NT2/D1 (cell line): ENCODE measurements around the gene PTPRT.
A peak's percentile ranks its signal among the peaks of the same experiment; 100 is the strongest.

Experiments used
- DNase-seq: peaks from one replicate; pipeline ENCODE4 v3.0.0-alpha.2; 2011; ENCODE audit warnings: low read depth, low spot score
- H3K27me3 ChIP-seq: 2 replicates; pipeline ENCODE4 v1.6.0; 2011; ENCODE audit warnings: mild to moderate bottlenecking; ENCODE audit not compliant: insufficient read length, insufficient read depth
- H3K36me3 ChIP-seq: 2 replicates; pipeline ENCODE4 v1.6.1; 2011; ENCODE audit warnings: mild to moderate bottlenecking, low read length, mixed read lengths; ENCODE audit not compliant: insufficient read depth, insufficient read length
- H3K4me1 ChIP-seq: 2 replicates; pipeline ENCODE4 v1.5.1; 2011; ENCODE audit not compliant: insufficient read depth, insufficient read length
- H3K4me3 ChIP-seq: 2 replicates; pipeline ENCODE4 v1.5.1; 2011; ENCODE audit warnings: low read depth; ENCODE audit not compliant: insufficient read length
- H3K9ac ChIP-seq: 2 replicates; pipeline ENCODE4 v1.6.0; 2011; ENCODE audit warnings: low read depth; ENCODE audit not compliant: insufficient read length
- H3K9me3 ChIP-seq: 2 replicates; pipeline ENCODE4 v1.5.1; 2011; ENCODE audit warnings: mild to moderate bottlenecking, low read length; ENCODE audit not compliant: insufficient read depth
- SUZ12 ChIP-seq: IDR thresholded peaks from 2 replicates; pipeline ENCODE4 v1.6.1; 2011; ENCODE audit not compliant: insufficient read length, insufficient read depth; ENCODE audit errors: extremely low read depth
- YY1 ChIP-seq: IDR thresholded peaks from 2 replicates; pipeline ENCODE4 v1.6.1; 2011; ENCODE audit not compliant: insufficient read length, insufficient read depth
- ZNF274 ChIP-seq: IDR thresholded peaks from 2 replicates; pipeline ENCODE4 v1.6.1; 2011; ENCODE audit warnings: mild to moderate bottlenecking, low read depth, low read length

PTPRT gene

GRCh38 chr20:43123180-43123579 lies 66.5 kb downstream of the PTPRT start:
- Histone ChIP-seq H3K27me3 (no peaks in the 10 kb centered on the region), H3K4me3 (no peak overlapping the region), H3K4me1 (no peaks in the 10 kb centered on the region), H3K9me3 (no peaks in the 10 kb centered on the region), H3K9ac (no peak overlapping the region), H3K36me3 (no peaks in the 10 kb centered on the region)
- TF ChIP-seq ZNF274 (no peak), SUZ12 (no peak), YY1 (no peak)
- DNase-seq = no peak

DNA sequence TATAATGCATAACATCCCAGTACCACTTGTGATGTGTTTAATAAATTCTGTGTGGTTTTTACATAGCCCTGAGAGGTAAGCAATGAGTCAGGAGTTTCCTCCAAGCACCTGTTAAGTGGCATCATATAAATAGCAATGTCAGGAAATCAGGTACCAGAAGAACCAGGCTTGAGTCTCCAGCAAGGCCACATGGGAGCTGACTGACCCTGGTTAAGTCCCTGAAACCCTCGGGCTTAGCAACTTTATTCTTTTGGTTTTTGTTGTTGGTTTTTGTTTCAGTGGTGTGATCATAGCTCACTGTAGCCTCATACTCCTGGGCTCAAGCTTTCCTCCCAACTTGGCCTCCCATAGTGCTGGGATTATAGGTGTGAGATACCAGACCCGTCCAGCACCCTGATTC lies 70.0 kb downstream of the PTPRT start:
- Histone ChIP-seq H3K9me3 (no peaks in the 10 kb centered on the region), H3K4me3 (no peak overlapping the region), H3K4me1 (no peaks in the 10 kb centered on the region), H3K27me3 (no peaks in the 10 kb centered on the region), H3K9ac (no peak overlapping the region), H3K36me3 (no peaks in the 10 kb centered on the region)
- DNase-seq = no peak
- TF ChIP-seq YY1 (no peak), SUZ12 (no peak), ZNF274 (no peak)

DNA sequence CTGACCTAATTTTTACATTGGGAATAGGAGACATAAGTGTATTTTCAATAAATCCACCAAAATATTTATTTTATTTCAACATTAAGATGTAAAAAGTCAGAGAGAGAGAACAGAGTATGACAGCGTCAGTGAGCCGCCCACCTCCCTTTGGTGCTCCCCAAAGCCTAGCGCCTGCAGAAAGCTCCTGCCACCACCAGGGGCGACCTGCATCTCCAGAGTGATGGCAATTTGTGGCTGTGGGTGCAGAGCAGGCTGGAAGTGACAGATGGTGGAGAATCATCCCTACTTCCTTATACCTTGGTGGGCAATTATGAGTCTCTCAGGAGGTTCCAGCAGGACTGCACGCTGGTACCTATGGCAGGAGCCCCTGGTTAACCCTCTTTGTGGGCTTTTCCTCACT lies 87.3 kb downstream of the PTPRT start:
- H3K36me3 ChIP-seq = no peaks in the 10 kb centered on the region

DNA sequence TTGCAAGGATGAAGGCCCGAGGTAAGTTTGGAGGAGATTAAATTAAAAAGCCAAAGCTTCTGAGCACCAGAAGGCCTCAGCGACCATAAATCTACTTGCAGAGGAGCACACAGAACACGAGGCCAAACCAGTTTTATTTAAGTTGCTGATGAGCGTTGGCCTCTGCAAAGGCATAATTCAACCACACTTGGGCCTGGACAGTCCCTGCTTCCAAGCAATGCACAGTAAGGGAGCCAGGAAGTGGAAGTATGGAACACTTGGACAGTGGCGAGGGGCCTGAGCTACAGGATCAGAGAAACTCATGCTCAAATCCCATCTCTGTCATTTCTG lies 92.8 kb downstream of the PTPRT start:
- peaks cover 9% of the 10 kb centered on the region; the same call in 1 of the 2 replicates for H3K9me3 ChIP-seq
- no peak for DNase-seq
- no peak overlapping the region for H3K9ac ChIP-seq
- peaks cover 5% of the 10 kb centered on the region for H3K4me1 ChIP-seq
- H3K4me3 ChIP-seq = no peak overlapping the region
- H3K27me3 ChIP-seq = no peaks in the 10 kb centered on the region
- TF ChIP-seq SUZ12 (no peak), YY1 (no peak), ZNF274 (no peak)
- no peaks in the 10 kb centered on the region for H3K36me3 ChIP-seq

More for the DNA sequence above, 87.3 kb downstream of the PTPRT start:
- Histone ChIP-seq H3K4me1 (no peaks in the 10 kb centered on the region), H3K9me3 (no peaks in the 10 kb centered on the region), H3K9ac (no peak overlapping the region), H3K27me3 (no peaks in the 10 kb centered on the region), H3K4me3 (no peak overlapping the region)
- DNase-seq = peak; percentile 32
- TF ChIP-seq YY1 (no peak), SUZ12 (no peak), ZNF274 (no peak)

DNA sequence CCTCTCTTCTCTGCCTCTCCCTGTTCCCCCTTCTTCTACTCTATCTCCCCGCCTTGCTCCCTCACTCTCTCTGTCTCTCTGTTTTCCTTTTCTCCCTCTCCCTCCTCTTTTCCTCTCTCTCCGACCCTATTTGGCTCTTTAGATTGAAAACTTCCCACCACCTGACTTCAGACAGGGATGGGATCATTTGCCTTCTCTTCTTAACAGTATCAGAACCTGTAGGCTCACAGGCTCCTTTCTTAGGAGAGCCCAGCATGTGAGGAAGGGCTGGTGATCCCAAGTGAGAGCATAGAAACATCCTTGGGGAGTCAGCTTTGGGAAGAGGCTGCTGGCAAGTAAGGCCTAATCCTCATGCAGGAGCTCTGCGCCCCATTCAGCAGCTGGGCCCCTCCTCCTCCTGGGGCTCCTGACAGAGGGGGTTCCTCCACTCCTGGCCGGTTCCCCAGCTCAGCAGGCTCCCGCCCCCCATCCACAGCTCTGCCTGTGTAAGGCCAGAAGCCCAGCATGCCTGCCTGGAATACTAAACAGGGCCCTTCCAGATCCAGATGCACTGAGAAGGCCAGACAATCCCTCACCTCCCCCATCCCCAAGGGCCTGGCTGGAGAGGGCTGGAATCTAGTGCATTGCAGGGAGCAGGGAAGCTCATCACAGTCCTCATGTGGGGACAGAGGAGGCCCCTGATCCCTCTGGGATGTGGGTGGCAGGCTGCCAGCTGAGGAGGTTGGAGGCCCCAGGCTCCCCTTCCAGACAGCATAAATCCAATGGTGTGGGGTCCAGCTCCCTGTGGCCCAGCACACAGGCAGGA lies 93.4 kb downstream of the PTPRT start:
- peak; percentile 18 for DNase-seq
- peaks cover 5% of the 10 kb centered on the region for H3K4me1 ChIP-seq
- peak overlapping the region; percentile 36 for H3K9ac ChIP-seq

GRCh38 chr20:43095034-43095433 lies 94.7 kb downstream of the PTPRT start:
- H3K36me3 ChIP-seq = no peaks in the 10 kb centered on the region
- H3K9ac ChIP-seq = no peak overlapping the region
- H3K4me1 ChIP-seq = peaks cover 5% of the 10 kb centered on the region
- no peak for DNase-seq
- no peaks in the 10 kb centered on the region for H3K27me3 ChIP-seq
- TF ChIP-seq ZNF274 (no peak), YY1 (no peak), SUZ12 (no peak)
- H3K9me3 ChIP-seq = peaks cover 9% of the 10 kb centered on the region; the same call in 1 of the 2 replicates
- H3K4me3 ChIP-seq = no peak overlapping the region

More for the DNA sequence above, 93.4 kb downstream of the PTPRT start:
- peaks cover 9% of the 10 kb centered on the region; the same call in 1 of the 2 replicates for H3K9me3 ChIP-seq
- H3K36me3 ChIP-seq = no peaks in the 10 kb centered on the region
- no peaks in the 10 kb centered on the region for H3K27me3 ChIP-seq
- H3K4me3 ChIP-seq = no peak overlapping the region
- no peak for TF ChIP-seq ZNF274
- no peak for TF ChIP-seq YY1
- TF ChIP-seq SUZ12 = no peak

DNA sequence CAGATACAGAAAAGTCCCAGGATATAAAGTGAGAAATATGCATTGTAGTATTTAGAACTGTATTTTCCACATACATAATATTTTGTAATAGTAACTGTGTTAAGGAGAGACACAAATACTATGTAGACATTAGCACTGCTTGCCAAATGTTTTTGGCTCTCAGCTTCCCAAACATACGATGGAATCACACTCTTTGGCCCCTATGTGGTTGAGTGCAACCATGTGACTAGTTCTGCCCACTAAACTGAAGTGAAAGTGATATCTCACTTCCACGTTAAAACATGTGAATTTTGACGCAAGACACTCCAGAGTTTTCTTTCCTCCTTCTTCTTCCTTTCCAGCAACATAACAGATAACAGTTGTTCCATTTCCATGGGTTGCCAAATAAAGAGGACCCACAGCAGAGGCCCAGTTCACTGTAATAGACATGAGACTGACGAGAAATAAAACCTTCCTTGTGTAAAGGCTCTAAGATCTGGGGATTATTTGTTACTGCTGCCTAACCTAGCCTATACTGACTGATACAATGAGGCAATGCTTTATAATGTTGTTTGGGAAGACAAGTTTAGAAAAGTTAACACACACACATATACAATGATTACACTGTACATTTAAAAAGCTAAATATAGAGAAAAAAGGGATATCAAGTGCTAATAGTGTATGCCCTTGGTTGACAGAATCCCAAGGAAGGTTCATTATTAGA lies 97.2 kb downstream of the PTPRT start:
- H3K36me3 ChIP-seq = no peaks in the 10 kb centered on the region
- H3K27me3 ChIP-seq = no peaks in the 10 kb centered on the region
- TF ChIP-seq ZNF274 = no peak
- TF ChIP-seq SUZ12 = no peak
- no peak for TF ChIP-seq YY1
- H3K4me1 ChIP-seq = peaks cover 5% of the 10 kb centered on the region
- DNase-seq = no peak
- H3K4me3 ChIP-seq = no peak overlapping the region
- H3K9me3 ChIP-seq = peaks cover 9% of the 10 kb centered on the region; the same call in 1 of the 2 replicates
- H3K9ac ChIP-seq = no peak overlapping the region
